GM10248 (cell line): ENCODE data around the gene BCAR3.

ENCODE experiments used
- CTCF ChIA-PET: fragments of 300-600 bp; sonication (Branson Sonifier 250); formaldehyde crosslinking; extraction: SDS; loops from one replicate; lab custom pipeline; 2021; ENCODE audit warnings: antibody characterized with exemption; lab: Yijun Ruan, JAX
- POLR2A ChIA-PET: fragments of 350-650 bp; sonication (Branson Sonifier 250); formaldehyde crosslinking; extraction: SDS; loops from one replicate; lab custom pipeline; 2020; ENCODE audit warnings: antibody characterized with exemption; lab: Yijun Ruan, JAX
- DNase-seq: peaks from one replicate; pipeline ENCODE4 v3.0.0; 2012; ENCODE audit errors: extremely low spot score
- TF ChIP-seq, protein P1 (sequence below): IDR thresholded peaks from 2 replicates; pipeline ENCODE4 v1.5.1; 2012; ENCODE audit warnings: mild to moderate bottlenecking, low read depth; ENCODE audit errors: extremely low read depth, missing control alignments, control extremely low read depth

Gene BCAR3

DNA sequence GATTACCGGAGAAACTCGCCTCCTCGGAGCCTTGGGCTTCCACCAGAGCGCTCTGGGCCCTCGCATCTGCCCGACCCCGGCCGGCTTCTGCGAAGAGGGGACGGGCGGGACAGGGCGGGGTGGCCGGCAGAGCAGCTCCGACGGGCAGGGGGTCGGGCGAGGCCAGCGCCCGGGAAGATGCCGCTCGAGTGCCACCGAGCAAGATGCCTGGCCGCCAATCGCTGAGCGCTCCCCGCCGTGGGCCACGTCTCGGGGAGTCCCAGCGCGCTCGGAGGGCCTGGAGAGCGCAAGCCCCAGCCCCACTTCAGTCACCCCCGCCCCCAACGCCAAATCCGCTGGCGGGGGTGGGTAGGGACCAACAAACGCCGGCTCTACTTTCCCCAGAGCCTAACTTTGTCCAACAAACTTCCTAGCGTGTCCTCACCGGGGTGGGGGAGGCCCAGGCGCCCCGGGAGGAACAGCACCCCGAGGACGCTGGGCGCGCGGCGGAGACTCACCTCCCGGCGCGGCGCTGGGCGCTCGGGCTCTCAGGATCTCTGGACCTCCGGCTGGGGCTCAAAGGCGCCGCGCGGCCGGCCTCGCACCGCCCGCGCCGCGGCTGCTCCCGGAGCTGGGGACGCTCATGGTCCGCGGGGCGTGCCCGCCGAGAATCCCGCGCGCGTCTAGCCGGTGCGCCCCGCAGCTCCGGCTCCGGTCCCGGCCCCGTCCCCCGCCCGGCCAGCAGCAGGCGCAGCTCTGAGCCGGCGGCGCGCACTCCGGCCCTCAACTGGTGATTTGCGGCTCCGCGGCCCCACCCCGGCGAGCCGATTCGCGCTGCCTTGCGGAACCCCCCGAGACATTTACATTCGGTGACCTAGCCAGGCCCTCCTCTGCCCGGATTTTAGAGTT is at the start of gene BCAR3:
Gene BCAR3 (minus strand): TSS at position 737 of the 888 bp plus-strand sequence. CDS start 6,907 bp downstream, outside the sequence.
- ChIA-PET POLR2A (no interaction called here), CTCF (interaction anchor here (0.8 to 3.6 kb wide), 14 partner anchors 10 to 163 kb away, joined by 3 to 20 read pairs (median 4); no protein-coding TSS in a partner anchor)
- DNase-seq = peak; percentile 78
- TF ChIP-seq, protein P1, sequence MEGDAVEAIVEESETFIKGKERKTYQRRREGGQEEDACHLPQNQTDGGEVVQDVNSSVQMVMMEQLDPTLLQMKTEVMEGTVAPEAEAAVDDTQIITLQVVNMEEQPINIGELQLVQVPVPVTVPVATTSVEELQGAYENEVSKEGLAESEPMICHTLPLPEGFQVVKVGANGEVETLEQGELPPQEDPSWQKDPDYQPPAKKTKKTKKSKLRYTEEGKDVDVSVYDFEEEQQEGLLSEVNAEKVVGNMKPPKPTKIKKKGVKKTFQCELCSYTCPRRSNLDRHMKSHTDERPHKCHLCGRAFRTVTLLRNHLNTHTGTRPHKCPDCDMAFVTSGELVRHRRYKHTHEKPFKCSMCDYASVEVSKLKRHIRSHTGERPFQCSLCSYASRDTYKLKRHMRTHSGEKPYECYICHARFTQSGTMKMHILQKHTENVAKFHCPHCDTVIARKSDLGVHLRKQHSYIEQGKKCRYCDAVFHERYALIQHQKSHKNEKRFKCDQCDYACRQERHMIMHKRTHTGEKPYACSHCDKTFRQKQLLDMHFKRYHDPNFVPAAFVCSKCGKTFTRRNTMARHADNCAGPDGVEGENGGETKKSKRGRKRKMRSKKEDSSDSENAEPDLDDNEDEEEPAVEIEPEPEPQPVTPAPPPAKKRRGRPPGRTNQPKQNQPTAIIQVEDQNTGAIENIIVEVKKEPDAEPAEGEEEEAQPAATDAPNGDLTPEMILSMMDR = peak; percentile 39

DNA sequence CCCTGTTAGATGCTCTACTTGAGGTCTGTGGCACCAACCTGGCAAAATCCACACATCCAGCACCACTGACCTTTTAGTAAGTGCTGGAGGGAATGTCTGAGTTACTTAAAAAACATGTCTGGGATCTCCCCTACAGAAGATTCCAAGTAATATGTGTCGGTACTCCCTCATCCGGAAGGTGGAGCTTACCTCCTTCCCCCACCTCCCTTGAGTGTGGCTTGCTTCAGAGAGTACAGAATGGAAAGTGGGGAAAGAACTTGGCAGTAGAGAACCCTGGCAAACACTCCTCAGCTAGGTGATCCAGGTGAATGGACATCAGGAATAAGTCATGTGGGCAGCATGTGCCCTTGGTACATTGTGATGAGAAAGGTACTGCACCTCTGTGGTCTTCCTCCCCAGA is 49.0 kb upstream of the BCAR3 start:
- no peak for DNase-seq
- TF ChIP-seq, protein P1 = no peak
- ChIA-PET POLR2A (no interaction called here), CTCF (interaction anchor here (2.8 kb wide), 1 partner anchor 101 kb away, joined by 8 read pairs; no protein-coding TSS in a partner anchor)

DNA sequence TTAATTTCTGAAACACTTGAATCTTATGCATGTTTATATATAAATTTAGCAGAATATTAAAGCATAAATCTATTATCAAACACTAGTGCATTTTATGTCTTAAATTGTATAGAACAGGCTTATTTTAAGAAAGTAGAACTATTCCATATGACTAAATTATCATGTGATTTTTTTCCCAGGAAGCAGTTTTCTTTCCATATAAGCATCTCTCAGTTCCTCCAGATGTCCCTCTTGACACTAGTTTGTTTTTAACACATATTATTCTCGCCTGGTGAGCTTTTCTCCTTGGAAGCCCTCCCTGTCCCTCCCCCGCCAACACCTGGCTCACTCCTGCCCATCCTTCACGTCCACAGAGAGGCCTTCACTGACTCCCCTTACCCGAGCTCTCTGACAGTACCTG is 48.3 kb upstream of the BCAR3 start:
- ChIA-PET CTCF (interaction anchor here (2.8 kb wide), 1 partner anchor 101 kb away, joined by 8 read pairs; no protein-coding TSS in a partner anchor), POLR2A (no interaction called here)
- no peak for DNase-seq
- TF ChIP-seq, protein P1 = no peak

DNA sequence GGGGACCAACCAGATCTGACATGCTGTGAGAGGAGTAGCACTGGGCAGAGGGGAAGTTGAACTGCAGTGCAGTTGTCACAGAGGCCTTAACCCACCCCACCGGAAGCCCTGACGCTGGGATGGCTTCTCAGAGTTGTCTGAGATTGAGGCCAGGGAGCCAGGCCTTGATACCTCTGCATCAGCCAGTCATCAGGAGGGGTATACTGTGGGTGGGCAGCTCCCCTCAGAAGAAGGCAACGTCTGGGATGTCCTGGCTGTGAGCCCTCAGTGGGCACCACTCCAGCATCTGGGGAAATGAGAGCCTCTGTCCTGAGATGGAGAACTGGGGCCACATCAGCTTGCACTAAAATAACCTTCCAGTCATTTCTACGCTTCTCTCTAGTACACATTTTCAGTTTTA is 47.9 kb upstream of the BCAR3 start:
- CTCF ChIA-PET = interaction anchor here (2.8 kb wide), 1 partner anchor 100 kb away, joined by 8 read pairs; no protein-coding TSS in a partner anchor
- POLR2A ChIA-PET = no interaction called here
- TF ChIP-seq, protein P1 = no peak
- DNase-seq = no peak

DNA sequence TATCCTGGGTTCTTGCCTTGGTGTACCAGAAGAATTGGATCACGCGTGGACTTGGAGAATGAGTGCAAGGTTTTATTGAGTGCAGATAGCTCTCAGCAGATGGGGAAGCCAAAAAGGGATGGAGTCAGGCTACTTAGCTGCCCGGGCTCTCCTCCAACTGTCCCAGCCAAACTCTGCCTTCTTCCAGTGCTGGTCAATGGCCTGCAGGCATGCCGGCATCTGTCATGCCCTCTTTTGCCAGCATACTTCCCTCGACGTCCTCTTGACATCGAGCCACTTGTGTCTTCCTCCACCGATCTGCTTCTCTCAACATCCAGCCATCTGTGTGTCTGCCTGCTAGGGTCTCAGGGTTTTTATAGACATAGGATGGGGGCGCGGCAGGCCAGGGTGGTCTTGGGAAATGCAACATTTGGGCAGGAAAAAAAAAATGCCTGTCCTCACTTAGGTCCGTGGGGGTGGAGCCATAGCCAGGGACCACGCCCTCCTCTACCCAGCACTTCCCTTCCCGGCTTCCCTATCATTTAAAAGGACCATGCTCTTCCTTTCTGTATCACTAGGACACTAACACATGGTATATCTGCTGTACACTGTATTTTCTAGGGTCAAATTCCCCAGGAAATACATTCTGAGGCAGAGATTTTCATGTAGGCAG is 47.0 kb upstream of the BCAR3 start:
- TF ChIP-seq, protein P1 = no peak
- ChIA-PET CTCF (no interaction called here), POLR2A (no interaction called here)
- no peak for DNase-seq

DNA sequence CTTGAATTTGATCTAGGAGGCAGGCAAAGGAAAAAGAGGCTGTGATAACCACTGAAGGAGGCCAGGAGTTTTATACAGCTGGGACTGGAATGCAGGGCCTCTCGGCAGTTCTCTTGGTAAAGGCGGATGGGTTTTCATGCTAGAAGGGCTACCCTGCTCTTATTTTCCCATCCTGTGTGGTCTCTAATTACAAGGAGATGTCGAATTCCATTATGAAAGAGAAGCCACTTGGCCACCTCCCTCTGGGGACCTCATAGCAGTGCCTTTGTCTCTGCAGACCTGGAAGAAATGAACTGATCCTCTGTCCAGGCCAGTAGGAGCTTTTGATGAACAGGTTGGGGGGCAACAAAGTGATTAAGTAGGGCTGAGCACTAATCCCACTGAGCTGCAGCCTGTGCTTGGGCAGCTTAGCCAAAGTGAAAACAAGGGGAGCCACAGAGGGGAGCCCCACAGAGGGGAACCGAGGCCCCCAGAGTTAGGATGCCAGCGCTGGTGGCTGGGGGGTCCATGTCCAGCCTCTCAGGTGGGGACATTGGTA is 42.2 kb upstream of the BCAR3 start:
- POLR2A ChIA-PET = no interaction called here
- CTCF ChIA-PET = interaction anchor here (0.8 to 1.5 kb wide), 3 partner anchors 8 to 11 kb away, joined by 3 read pairs; no protein-coding TSS in a partner anchor

More for the DNA sequence above, 42.2 kb upstream of the BCAR3 start:
- TF ChIP-seq, protein P1 = no peak
- no peak for DNase-seq
